ENCODE results near the gene USP13. TPM values are rescaled to one million over a fixed set of nuclear protein-coding genes. Genes with fewer than 3 reads are reported as not detected.

Gene USP13
- total and polyA plus RNA-seq, 2 donors (not counting 3 experiments of a cell fraction or from before 2014, with no cell fraction given): 5.8 to 24.0 TPM

DNA sequence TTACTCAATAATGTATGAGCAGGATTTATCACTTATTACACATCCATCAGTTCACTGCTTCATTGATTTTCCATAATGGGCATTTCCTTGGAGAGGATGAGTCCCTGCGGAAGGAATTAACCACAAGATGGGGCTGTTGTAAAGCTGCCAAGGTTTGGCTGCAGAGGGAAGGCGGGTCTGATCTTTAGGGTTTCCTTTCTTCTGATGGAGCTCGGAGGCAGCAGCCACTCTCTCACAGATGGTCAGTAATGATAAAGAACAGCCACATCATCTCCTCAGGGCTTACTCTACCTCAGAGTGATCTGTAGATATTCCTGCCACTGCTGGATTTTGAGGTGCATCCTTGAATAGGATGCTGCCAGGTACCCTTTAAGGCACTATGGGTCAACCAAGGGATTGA, 115.2 kb downstream of the USP13 start:
- no peak overlapping the region for H3K9ac ChIP-seq (replicated peaks; ENCODE audit: extremely low read depth, insufficient read depth, low read length)
- no peaks in the 10 kb centered on the region for H3K27me3 ChIP-seq (ENCODE audit: control insufficient read depth in 2 of 2, insufficient read depth in 2 of 2, low read length in 2 of 2)
- H3K27ac ChIP-seq (ENCODE audit: insufficient read depth, low read depth, low read length): no peak overlapping the region
- BruUV-seq (replicated peaks): no TSS peak
- dilution Hi-C loops (cut with MboI; ENCODE audit: extremely low pct_ligation_motif_present, low sequenced_read_pairs): no loop called here
- no peaks in the 10 kb centered on the region for H3K79me2 ChIP-seq (ENCODE audit: control insufficient read depth, insufficient read depth, low read length)
- no peaks in the 10 kb centered on the region for H3K9me3 ChIP-seq (replicated peaks; ENCODE audit: control insufficient read depth, insufficient read depth, low read length)
- no peaks in the 10 kb centered on the region for H3K9me1 ChIP-seq (replicated peaks; ENCODE audit: control insufficient read depth, extremely low read depth, insufficient read depth, low read length)
- ChIA-PET POLR2A (no interaction called here), CTCF (interaction anchor here (0.6 to 2.9 kb wide), 17 partner anchors 14 to 1014 kb away, joined by 3 to 23 read pairs (median 5); partner anchors contain the start of gene TTC14)
- intact Hi-C loops (cut with micrococcal nuclease): loop anchor here (2.0 to 5.0 kb wide), 3 partner anchors 115 to 834 kb away; partner anchors contain the start of genes TTC14 and USP13
- H2AFZ ChIP-seq (ENCODE audit: low read depth, low read length): no peak overlapping the region
- no peaks in the 10 kb centered on the region for H4K20me1 ChIP-seq (replicated peaks; ENCODE audit: control insufficient read depth, extremely low read depth, insufficient read depth, low read length)
- peak; percentile 65 for FAIRE-seq
- peak; percentile 43 for DNase-seq (ENCODE audit: low read depth, low spot score)
- peaks cover 6% of the 10 kb centered on the region in 2 experiments for H3K36me3 ChIP-seq (ENCODE audit: control insufficient read depth in 2 of 2, extremely low read depth in 1 of 2, insufficient read depth in 2 of 2, low read length in 2 of 2)
- TF ChIP-seq JUN (IDR thresholded peaks at IDR 0.05; ENCODE audit: borderline replicate concordance, insufficient read depth, insufficient read length, low read depth) (no peak), POLR2AphosphoS5 (IDR thresholded peaks at IDR 0.05; ENCODE audit: insufficient read depth, low read depth, low read length) (no peak), GATA2 (IDR thresholded peaks at IDR 0.05; ENCODE audit: insufficient read depth, insufficient read length, low read depth, low read length) (no peak), POLR2A (IDR thresholded peaks at IDR 0.05; ENCODE audit: low read depth, low read length) (no peak), MYC (IDR thresholded peaks at IDR 0.05; ENCODE audit: low read depth, low read length) (no peak), FOS (IDR thresholded peaks at IDR 0.05; ENCODE audit: borderline replicate concordance, insufficient read depth, low read length) (no peak)
- TF ChIP-seq, protein P1, sequence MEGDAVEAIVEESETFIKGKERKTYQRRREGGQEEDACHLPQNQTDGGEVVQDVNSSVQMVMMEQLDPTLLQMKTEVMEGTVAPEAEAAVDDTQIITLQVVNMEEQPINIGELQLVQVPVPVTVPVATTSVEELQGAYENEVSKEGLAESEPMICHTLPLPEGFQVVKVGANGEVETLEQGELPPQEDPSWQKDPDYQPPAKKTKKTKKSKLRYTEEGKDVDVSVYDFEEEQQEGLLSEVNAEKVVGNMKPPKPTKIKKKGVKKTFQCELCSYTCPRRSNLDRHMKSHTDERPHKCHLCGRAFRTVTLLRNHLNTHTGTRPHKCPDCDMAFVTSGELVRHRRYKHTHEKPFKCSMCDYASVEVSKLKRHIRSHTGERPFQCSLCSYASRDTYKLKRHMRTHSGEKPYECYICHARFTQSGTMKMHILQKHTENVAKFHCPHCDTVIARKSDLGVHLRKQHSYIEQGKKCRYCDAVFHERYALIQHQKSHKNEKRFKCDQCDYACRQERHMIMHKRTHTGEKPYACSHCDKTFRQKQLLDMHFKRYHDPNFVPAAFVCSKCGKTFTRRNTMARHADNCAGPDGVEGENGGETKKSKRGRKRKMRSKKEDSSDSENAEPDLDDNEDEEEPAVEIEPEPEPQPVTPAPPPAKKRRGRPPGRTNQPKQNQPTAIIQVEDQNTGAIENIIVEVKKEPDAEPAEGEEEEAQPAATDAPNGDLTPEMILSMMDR (IDR thresholded peaks at IDR 0.05; ENCODE audit: extremely low read depth in 1 of 2, insufficient read depth in 1 of 2, low read depth in 1 of 2, low read length in 2 of 2): peak; percentile 37 to 38
- no peak overlapping the region for H3K4me2 ChIP-seq (ENCODE audit: insufficient read depth, low read length)
- peaks cover 16% of the 10 kb centered on the region for H3K4me1 ChIP-seq (ENCODE audit: control insufficient read depth, extremely low read depth, insufficient read depth, low read length)
- H3K4me3 ChIP-seq (replicated peaks in 1 of 3; ENCODE audit: insufficient read depth in 1 of 3, low read depth in 1 of 3, low read length in 3 of 3): no peak overlapping the region

All from endothelial cell of umbilical vein (primary cell).